ENCODE results near the gene NUCB1. TPM values are rescaled to one million over a fixed set of nuclear protein-coding genes. Genes with fewer than 3 reads are reported as not detected.
"Not testable (repeated sequence)": the region's sequence is repeated elsewhere in the genome, so short reads cannot be mapped to it uniquely, and the experiment has no call there.

NUCB1 gene
- total RNA-seq, 4 donors from 2014 or later = 154 to 506 (median 444) TPM

GRCh38 chr19:48896191-48896720 lies 3.9 kb upstream of the NUCB1 start:
- Histone ChIP-seq H3K27me3 (no peaks in the 10 kb centered on the region), H3K27ac (peak overlapping the region in 3 of 4 donors; percentile 30 to 46 (median 32)), H3K4me1 (peaks cover 0 to 11% (median 0%) of the 10 kb centered on the region in 4 donors), H3K9me3 (no peaks in the 10 kb centered on the region), H3K36me3 (no peaks in the 10 kb centered on the region), H3K4me3 (peak overlapping the region; percentile 8 to 45 (median 24))
- DNase-seq = peak; percentile 34 to 64 (median 63)
- TF ChIP-seq CTCF (IDR thresholded peaks at IDR 0.05) = no peak

GRCh38 chr19:48897181-48897580 lies 2.9 kb upstream of the NUCB1 start:
- Histone ChIP-seq H3K27me3 (no peaks in the 10 kb centered on the region), H3K4me1 (peaks cover 0 to 20% (median 0%) of the 10 kb centered on the region in 4 donors), H3K4me3 (no peak overlapping the region), H3K27ac (no peak overlapping the region), H3K9me3 (no peaks in the 10 kb centered on the region), H3K36me3 (no peaks in the 10 kb centered on the region)
- TF ChIP-seq POLR2A (IDR thresholded peaks at IDR 0.05) = no peak
- no peak for TF ChIP-seq CTCF (IDR thresholded peaks at IDR 0.05)
- no peak for DNase-seq

DNA sequence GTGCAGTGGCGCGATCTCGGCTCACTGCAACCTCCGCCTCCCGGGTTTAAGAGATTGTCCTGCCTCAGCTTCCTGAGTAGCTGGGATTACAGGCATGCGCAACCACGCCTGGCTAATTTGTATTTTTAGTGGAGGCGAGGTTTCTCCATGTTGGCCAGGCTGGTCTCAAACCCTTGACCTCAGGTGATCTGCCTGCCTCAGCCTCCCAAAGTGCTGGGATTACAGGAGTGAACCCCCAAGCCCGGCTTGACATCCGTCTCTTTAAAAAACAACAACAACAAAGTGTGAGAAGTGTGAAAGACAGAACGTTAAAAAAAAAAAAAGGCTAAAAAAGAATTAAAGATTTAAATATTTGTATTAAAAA lies 744 bp upstream of the NUCB1 start:
- DNase-seq, H3K9me3 ChIP-seq, H3K36me3 ChIP-seq, H3K27me3 ChIP-seq: not testable (repeated sequence)
- peak overlapping the region in 3 of 4 donors; percentile 79 to 88 (median 82) for H3K27ac ChIP-seq
- H3K4me1 ChIP-seq = peaks cover 0 to 20% (median 0%) of the 10 kb centered on the region in 4 donors
- peak overlapping the region; percentile 55 to 94 (median 76) for H3K4me3 ChIP-seq

DNA sequence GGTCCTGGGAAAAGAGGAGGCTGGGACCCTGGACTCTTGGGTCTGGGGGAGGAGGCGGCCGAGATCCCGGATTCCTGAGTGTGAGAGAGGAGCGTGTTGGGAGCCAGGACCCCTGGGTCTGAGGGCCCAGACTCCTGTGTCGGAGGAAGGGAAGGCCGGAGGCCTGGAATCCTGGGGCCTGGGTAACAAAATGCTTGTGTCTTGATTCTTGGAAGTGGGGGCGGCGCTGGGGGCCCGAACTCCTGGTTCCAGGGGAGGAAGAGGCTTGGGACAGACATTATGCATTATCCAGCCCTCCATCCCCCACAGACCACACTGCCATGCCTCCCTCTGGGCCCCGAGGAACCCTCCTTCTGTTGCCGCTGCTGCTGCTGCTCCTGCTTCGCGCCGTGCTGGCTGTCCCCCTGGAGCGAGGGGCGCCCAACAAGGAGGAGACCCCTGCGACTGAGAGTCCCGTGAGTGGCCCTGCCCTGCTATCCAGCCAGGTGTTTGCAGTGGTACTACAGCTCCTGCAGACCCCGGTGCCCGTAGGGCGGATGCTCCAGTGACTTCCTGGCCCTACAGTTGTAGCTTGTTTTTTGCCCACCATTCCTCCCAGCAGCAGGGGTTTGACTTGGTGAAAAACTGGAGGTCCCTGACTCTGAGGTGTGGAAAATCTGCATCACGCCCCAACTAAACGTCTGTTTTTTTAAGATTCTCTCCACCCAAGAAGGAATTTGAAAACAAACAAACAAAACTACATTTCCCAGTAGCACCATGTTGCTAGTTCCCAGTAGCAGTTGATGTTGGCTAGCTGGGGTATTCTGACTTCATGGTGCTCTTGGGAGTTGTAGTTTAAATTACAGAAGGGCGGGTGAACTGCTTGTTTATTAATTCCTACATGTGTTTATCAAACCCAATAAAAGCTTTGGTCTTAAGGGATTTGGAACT lies 630 bp downstream of the NUCB1 start:
- H3K4me3 ChIP-seq = peak overlapping the region; percentile 55 to 94 (median 76)
- peaks cover 0 to 20% (median 0%) of the 10 kb centered on the region in 4 donors for H3K4me1 ChIP-seq
- peak overlapping the region; percentile 79 to 88 (median 84) for H3K27ac ChIP-seq
- no peaks in the 10 kb centered on the region for H3K9me3 ChIP-seq
- TF ChIP-seq POLR2A (IDR thresholded peaks at IDR 0.05) = no peak
- no peak for TF ChIP-seq CTCF (IDR thresholded peaks at IDR 0.05)
- DNase-seq = peak in 1 of 3 donors; percentile 53
- H3K36me3 ChIP-seq = peaks cover 0 to 18% (median 0%) of the 10 kb centered on the region in 3 donors
- H3K27me3 ChIP-seq = no peaks in the 10 kb centered on the region

DNA sequence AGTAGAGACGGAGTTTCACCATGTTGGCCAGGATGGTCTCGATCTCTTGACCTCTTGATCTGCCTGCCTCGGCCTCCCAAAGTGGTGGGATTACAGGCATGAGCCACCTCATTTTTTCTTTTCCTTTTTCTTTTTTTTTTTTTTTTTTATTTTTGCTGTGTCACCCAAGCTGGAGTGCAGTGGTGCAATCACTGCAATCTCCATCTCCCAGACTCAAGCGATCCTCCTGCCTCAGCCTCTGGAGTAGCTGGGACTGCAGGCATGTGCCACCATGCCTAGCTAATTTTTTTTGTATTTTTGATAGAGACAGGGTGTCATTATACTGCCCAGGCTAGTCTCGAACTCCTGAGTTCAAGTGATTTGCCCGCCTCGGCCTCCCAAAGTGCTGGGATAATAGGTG lies 2.2 kb downstream of the NUCB1 start:
- not testable (repeated sequence) for H3K27me3 ChIP-seq, H3K4me3 ChIP-seq, H3K9me3 ChIP-seq, DNase-seq, H3K27ac ChIP-seq
- Histone ChIP-seq H3K4me1 (peaks cover 0 to 20% (median 0%) of the 10 kb centered on the region in 4 donors), H3K36me3 (peaks cover 0 to 34% (median 0%) of the 10 kb centered on the region in 3 donors)

DNA sequence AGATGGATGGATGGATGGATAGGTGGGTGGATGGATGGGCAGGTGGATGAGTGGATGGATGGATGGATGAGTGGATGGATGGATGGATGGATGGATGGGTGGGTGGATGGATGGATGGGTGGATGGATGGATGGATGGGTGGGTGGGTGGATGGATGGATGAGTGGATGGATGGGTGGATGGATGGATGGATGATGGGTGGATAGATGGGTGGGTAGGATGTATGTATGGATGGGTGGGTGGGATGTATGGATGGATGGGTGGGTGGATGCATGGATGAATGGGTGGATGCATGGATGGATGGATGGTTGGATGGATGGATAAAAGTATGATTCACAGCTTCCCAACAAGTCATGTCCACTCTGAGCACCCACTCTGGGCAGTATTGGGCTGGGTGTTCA lies 3.7 kb downstream of the NUCB1 start:
- H3K4me3 ChIP-seq, DNase-seq, H3K27me3 ChIP-seq, H3K9me3 ChIP-seq, H3K27ac ChIP-seq: not testable (repeated sequence)
- Histone ChIP-seq H3K36me3 (peaks cover 0 to 45% (median 0%) of the 10 kb centered on the region in 3 donors), H3K4me1 (peaks cover 0 to 20% (median 1%) of the 10 kb centered on the region in 4 donors)

DNA sequence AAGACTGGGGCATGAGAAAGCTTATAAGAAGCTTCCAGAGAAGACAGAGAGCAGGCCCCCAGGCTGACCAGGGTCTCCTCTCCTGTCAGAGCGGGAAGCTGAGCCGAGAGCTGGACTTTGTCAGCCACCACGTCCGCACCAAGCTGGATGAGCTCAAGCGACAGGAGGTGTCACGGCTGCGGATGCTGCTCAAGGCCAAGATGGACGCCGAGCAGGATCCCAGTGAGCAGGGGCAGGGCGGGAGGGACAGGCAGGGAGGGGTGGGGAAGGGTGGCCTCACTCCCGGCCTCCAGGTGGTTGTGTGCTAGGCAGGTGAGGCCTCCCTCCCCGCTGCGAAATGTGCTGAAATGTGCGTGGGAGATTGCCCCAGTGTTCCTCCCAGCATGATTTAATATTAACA lies 5.6 kb downstream of the NUCB1 start:
- TF ChIP-seq CTCF (IDR thresholded peaks at IDR 0.05) = no peak
- TF ChIP-seq POLR2A (IDR thresholded peaks at IDR 0.05) = no peak
- H3K27me3 ChIP-seq = no peaks in the 10 kb centered on the region
- no peak overlapping the region for H3K4me3 ChIP-seq
- H3K9me3 ChIP-seq = no peaks in the 10 kb centered on the region
- H3K4me1 ChIP-seq = peaks cover 0 to 15% (median 1%) of the 10 kb centered on the region in 4 donors
- H3K27ac ChIP-seq = no peak overlapping the region
- H3K36me3 ChIP-seq = peaks cover 0 to 64% (median 0%) of the 10 kb centered on the region in 3 donors
- no peak for DNase-seq

Measured in Peyer's patch (tissue), 4 donors.